K562 (cell line): Measurements from ENCODE around the gene TMC2. TPM values are rescaled to one million over a fixed set of nuclear protein-coding genes. Genes with fewer than 3 reads are reported as not detected.

Experiments
- ATAC-seq: fragments of 200-7000 bp; cut with Tn5 transposase; 3 replicates; pipeline ENCODE4 v1.9.1; 2020; ENCODE audit warnings: moderate library complexity
- BruUV-seq: library from RNA; stranded (reverse); fragments of 400-500 nt; replicated peaks from 2 replicates; lab custom pipeline; 2021; lab: Mats Ljungman, UMichigan
- CTCF ChIA-PET: fragments of 300-600 bp; formaldehyde crosslinking; extraction: SDS; loops from one replicate; lab custom pipeline; 2021; ENCODE audit warnings: low intra/inter-chr PET ratio; lab: Yijun Ruan, JAX
- POLR2A ChIA-PET: fragments of 300-600, 350-650 bp; sonication (Branson Sonifier 250); formaldehyde crosslinking; extraction: SDS; loops from one replicate; lab custom pipeline; 2021; ENCODE audit warnings: antibody characterized with exemption, inconsistent platforms; lab: Yijun Ruan, JAX
- DNase-seq, 4 experiments: peaks; one replicate each; pipeline versions ENCODE4 v3.0.0 to v3.0.0-alpha.2; 2011 to 2018; ENCODE audit warnings: low spot score in 3 of 4, mixed read lengths in 3 of 4; ENCODE audit errors: extremely low read depth in 1 of 4
- FAIRE-seq: peaks from 2 replicates; lab custom pipeline; 2011; peaks lifted over from hg19 to GRCh38; lab: Jason Lieb, UNC
- H2AFZ ChIP-seq: 2 replicates; pipeline ENCODE4 v1.6.0; 2011; ENCODE audit warnings: low read depth, low read length, control low read depth, inconsistent platforms
- H3K27ac ChIP-seq: fragments of 200-600 bp; 3 replicates; pipeline ENCODE4 v1.8.0; 2011; ENCODE audit warnings: low read depth, mild to moderate bottlenecking, control low read depth, inconsistent platforms, low read length, moderate library complexity, mixed read lengths; ENCODE audit errors: extremely low read depth
- H3K27me3 ChIP-seq, 2 experiments: fragments of 300-600 bp in 1 of 2; 2 replicates in 1 of 2; 3 replicates in 1 of 2; pipeline versions ENCODE4 v1.6.0 to v1.8.0; 2011; ENCODE audit warnings: inconsistent platforms in 2 of 2, low read length in 2 of 2, mild to moderate bottlenecking in 1 of 2, mixed read lengths in 1 of 2, moderate library complexity in 1 of 2; ENCODE audit not compliant: control insufficient read depth in 2 of 2, insufficient read depth in 2 of 2
- H3K36me3 ChIP-seq: fragments of 300-600 bp; 3 replicates; pipeline ENCODE4 v1.8.0; 2011; ENCODE audit warnings: mild to moderate bottlenecking, low read length, inconsistent platforms; ENCODE audit not compliant: control insufficient read depth, insufficient read depth
- H3K4me1 ChIP-seq, 2 experiments: fragments of 200-600 bp in 1 of 2; replicated peaks in 1 of 2; 2 replicates in 1 of 2; 3 replicates in 1 of 2; pipeline versions ENCODE4 v1.5.1 to v1.8.0; 2011; ENCODE audit warnings: inconsistent platforms in 2 of 2, low read length in 2 of 2, mild to moderate bottlenecking in 1 of 2, mixed read lengths in 1 of 2, moderate library complexity in 1 of 2; ENCODE audit not compliant: control insufficient read depth in 2 of 2, insufficient read depth in 2 of 2
- H3K4me2 ChIP-seq: 2 replicates; pipeline ENCODE4 v1.6.1; 2011; ENCODE audit warnings: low read length, control low read depth, inconsistent platforms, mixed read lengths; ENCODE audit not compliant: insufficient read depth
- H3K4me3 ChIP-seq: fragments of 200-600 bp; sonication (generic), shearing (Covaris generic); 2 replicates; pipeline ENCODE4 v1.5.1; 2016; ENCODE audit warnings: control low read depth, inconsistent platforms
- H3K79me2 ChIP-seq: fragments of 200-600 bp; 3 replicates; pipeline ENCODE4 v1.8.0; 2011; ENCODE audit warnings: low read length, inconsistent platforms; ENCODE audit not compliant: control insufficient read depth, insufficient read depth
- H3K9ac ChIP-seq, 2 experiments: 2 replicates each; pipeline versions ENCODE4 v1.6.0 to v1.6.1; 2011; ENCODE audit warnings: low read depth in 2 of 2, low read length in 2 of 2, control low read depth in 1 of 2, inconsistent platforms in 1 of 2, mild to moderate bottlenecking in 1 of 2, mixed read lengths in 1 of 2; ENCODE audit not compliant: insufficient read depth in 1 of 2
- H3K9me1 ChIP-seq: one replicate; pipeline ENCODE4 v1.6.0; 2011; ENCODE audit warnings: inconsistent platforms, mild to moderate bottlenecking, low read length, moderate library complexity; ENCODE audit not compliant: control insufficient read depth, insufficient read depth
- H3K9me3 ChIP-seq: replicated peaks from 2 replicates; pipeline ENCODE4 v1.5.1; 2011; ENCODE audit warnings: low read depth, low read length, inconsistent platforms; ENCODE audit not compliant: control insufficient read depth, insufficient read depth
- H4K20me1 ChIP-seq: replicated peaks from 2 replicates; pipeline ENCODE4 v1.6.1; 2011; ENCODE audit warnings: low read length, inconsistent platforms, mixed read lengths; ENCODE audit not compliant: control insufficient read depth, insufficient read depth
- CSDE1 ChIP-seq, 2 experiments: fragments of 450-650 bp; IDR thresholded peaks; 2 replicates each; pipeline ENCODE4 v1.6.1; 2016; ENCODE audit warnings: mild to moderate bottlenecking in 1 of 2
- WGBS: fragments of 100-300 bp; shearing (Covaris generic); methylation state at CpG from one replicate; pipeline ENCODE4 v1.1.6; 2016; ENCODE audit warnings: low coverage, mixed read lengths; ENCODE audit not compliant: insufficient coverage; ENCODE audit errors: missing lambda C conversion rate; 5-methylcytosine and 5-hydroxymethylcytosine counted together
- in situ Hi-C: fragments of 300-500 bp; cut with MboI; formaldehyde crosslinking; loops from 4 replicates; pipeline ENCODE4 v1.15.0; 2018; ENCODE audit warnings: inconsistent platforms, mixed read lengths
- intact Hi-C: fragments of 100-400 bp; cut with micrococcal nuclease; formaldehyde crosslinking; loops from 2 replicates; pipeline ENCODE4 v1.14.2; 2022
- polyA plus RNA-seq, 8 experiments: library from polyadenylated mRNA; depleted of rRNA in 4 of 8; stranded (reverse) in 5 of 8; unstranded in 3 of 8; fragments of >200 nt; fragmentation: Nextera tagmentation in 2 of 8; fragmentation: Illumina TruSeq in 1 of 8; extraction: Ambion mirVana in 2 of 8; extraction: Trizol in 1 of 8; gene quantifications; 2 replicates each; pipeline versions ENCODE4 v1.2.1 to v1.2.3, GENCODE V29; 2011 to 2014; ENCODE audit warnings: inconsistent platforms in 1 of 8, missing spikeins in 1 of 8
- total RNA-seq, 7 experiments: library from RNA; depleted of rRNA in 6 of 7; stranded (reverse); fragments of >200 nt in 6 of 7; fragmentation: Illumina TruSeq in 2 of 7; extraction: Trizol in 2 of 7; gene quantifications; 2 replicates each; pipeline versions ENCODE4 v1.2.1 to v1.2.3, GENCODE V29; 2011 to 2021; ENCODE audit warnings: low replicate concordance in 1 of 7
- TF ChIP-seq, protein P1 (sequence below): fragments of 250-450 bp; sonication (Bioruptor Pico); IDR thresholded peaks from 2 replicates; pipeline ENCODE4 v1.8.0; 2022; ENCODE audit warnings: inconsistent platforms, mild to moderate bottlenecking, moderate library complexity, borderline replicate concordance
- TF ChIP-seq, protein P2 (sequence below), 2 experiments: fragments of 200-800 bp in 1 of 2; sonication (Bioruptor generic) in 1 of 2; sonication (generic) in 1 of 2; formaldehyde crosslinking in 1 of 2; IDR thresholded peaks in 1 of 2; conservative IDR thresholded peaks in 1 of 2; 2 replicates each; pipeline versions ENCODE4 v1.5.0 to v1.6.1; 2016 to 2020; ENCODE audit warnings: missing compliant biosample characterization in 1 of 2, missing genetic modification characterization in 1 of 2, missing genetic modification reagents in 1 of 2

Gene TMC2
- total and polyA plus RNA-seq, 9 of the 15 experiments (the other 6 are each of a cell fraction or from before 2014, with no cell fraction given) = not detected

DNA sequence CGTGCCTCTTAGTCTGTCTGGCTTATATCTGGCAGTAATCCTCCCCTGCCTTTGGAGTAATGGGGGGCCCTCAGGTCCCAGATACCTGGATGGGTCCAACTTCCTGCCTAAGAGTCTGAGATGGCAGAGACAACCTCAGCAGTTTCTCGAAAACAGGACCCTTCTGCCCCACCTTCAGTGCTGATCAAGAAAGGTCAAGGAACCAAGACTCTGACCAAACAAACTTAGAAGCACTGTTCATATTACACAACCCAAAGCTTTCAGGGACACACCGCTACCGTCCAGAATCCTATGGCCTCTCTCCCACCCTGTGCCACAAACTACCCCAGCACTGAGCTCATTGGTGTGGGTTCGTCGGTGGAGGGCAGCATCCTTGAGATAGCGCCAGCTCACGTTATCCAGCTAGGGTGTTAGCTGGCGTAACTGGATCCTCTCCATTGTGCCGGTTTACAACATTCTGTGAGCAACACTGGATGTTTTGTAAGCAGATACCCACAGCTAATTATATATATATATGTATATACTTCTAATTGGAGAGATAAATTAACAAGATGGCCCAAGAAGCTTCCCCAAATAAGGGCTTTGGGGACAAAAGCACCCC, 7.6 kb upstream of the TMC2 start:
- CTCF ChIA-PET = no interaction called here
- Histone ChIP-seq H3K36me3 (no peaks in the 10 kb centered on the region), H3K9me1 (no peaks in the 10 kb centered on the region), H3K4me1 (peaks cover 8 to 16% of the 10 kb centered on the region in 2 experiments; a peak in 4 of 5 replicates), H4K20me1 (no peaks in the 10 kb centered on the region), H3K27me3 (no peaks in the 10 kb centered on the region), H3K79me2 (peaks cover 10% of the 10 kb centered on the region; the same call in 1 of the 3 replicates), H3K9me3 (no peaks in the 10 kb centered on the region), H3K4me2 (no peak overlapping the region), H3K9ac (no peak overlapping the region), H2AFZ (peak overlapping the region; percentile 51; the same call in 1 of the 2 replicates), H3K27ac (no peak overlapping the region), H3K4me3 (no peak overlapping the region)
- no TSS peak for BruUV-seq
- DNase-seq = no peak
- no peak for FAIRE-seq
- WGBS = 73% methylated on average over 10 of the region's 10 CpGs
- TF ChIP-seq, protein P1, sequence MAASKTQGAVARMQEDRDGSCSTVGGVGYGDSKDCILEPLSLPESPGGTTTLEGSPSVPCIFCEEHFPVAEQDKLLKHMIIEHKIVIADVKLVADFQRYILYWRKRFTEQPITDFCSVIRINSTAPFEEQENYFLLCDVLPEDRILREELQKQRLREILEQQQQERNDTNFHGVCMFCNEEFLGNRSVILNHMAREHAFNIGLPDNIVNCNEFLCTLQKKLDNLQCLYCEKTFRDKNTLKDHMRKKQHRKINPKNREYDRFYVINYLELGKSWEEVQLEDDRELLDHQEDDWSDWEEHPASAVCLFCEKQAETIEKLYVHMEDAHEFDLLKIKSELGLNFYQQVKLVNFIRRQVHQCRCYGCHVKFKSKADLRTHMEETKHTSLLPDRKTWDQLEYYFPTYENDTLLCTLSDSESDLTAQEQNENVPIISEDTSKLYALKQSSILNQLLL (CRISPR knock-in tag) = no peak
- TF ChIP-seq, protein P2, sequence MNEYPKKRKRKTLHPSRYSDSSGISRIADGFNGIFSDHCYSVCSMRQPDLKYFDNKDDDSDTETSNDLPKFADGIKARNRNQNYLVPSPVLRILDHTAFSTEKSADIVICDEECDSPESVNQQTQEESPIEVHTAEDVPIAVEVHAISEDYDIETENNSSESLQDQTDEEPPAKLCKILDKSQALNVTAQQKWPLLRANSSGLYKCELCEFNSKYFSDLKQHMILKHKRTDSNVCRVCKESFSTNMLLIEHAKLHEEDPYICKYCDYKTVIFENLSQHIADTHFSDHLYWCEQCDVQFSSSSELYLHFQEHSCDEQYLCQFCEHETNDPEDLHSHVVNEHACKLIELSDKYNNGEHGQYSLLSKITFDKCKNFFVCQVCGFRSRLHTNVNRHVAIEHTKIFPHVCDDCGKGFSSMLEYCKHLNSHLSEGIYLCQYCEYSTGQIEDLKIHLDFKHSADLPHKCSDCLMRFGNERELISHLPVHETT (CRISPR knock-in tag; conservative IDR thresholded peaks at IDR 0.05 in 1 of 2, IDR thresholded peaks at IDR 0.05 in 1 of 2) = no peak
- TF ChIP-seq CSDE1 (IDR thresholded peaks at IDR 0.05) = no peak
- intact Hi-C loops = loop anchor here (5.0 kb wide), 1 partner anchor 124 kb away; the partner anchor contains the start of gene NOP56
- POLR2A ChIA-PET = no interaction called here
- no peak for ATAC-seq
- in situ Hi-C loops = no loop called here
